Cardiac muscle cell (in vitro differentiated cells and primary cell): ENCODE measurements around the gene GGCT. TPM values are rescaled to one million over a fixed set of nuclear protein-coding genes. Genes with fewer than 3 reads are reported as not detected.

Experiments used
- DNase-seq, 2 donors: peaks; one replicate each; pipeline versions ENCODE4 v3.0.0 to v3.0.0-alpha.2; 2010 to 2017; ENCODE audit warnings: low read depth in 1 of 2, low spot score in 1 of 2
- H3K27ac ChIP-seq: fragments of 200-600 bp; sonication (generic); 2 replicates; pipeline ENCODE4 v1.5.1; 2016
- H3K27me3 ChIP-seq: fragments of 200-600 bp; sonication (generic); 2 replicates; pipeline ENCODE4 v1.6.0; 2016; ENCODE audit warnings: control low read depth
- H3K36me3 ChIP-seq: fragments of 200-600 bp; sonication (generic); 2 replicates; pipeline ENCODE4 v1.5.1; 2016; ENCODE audit warnings: control low read depth
- H3K4me1 ChIP-seq: fragments of 200-600 bp; sonication (generic); 2 replicates; pipeline ENCODE4 v1.8.1; 2017; ENCODE audit warnings: low read depth, mild to moderate bottlenecking, mixed run types
- H3K4me3 ChIP-seq: fragments of 200-600 bp; sonication (generic); 2 replicates; pipeline ENCODE4 v1.5.1; 2016; ENCODE audit warnings: mild to moderate bottlenecking
- H3K9me3 ChIP-seq: fragments of 200-600 bp; sonication (generic); 2 replicates; pipeline ENCODE4 v1.5.1; 2017; ENCODE audit warnings: low read depth, mild to moderate bottlenecking, control low read depth
- polyA plus RNA-seq: library from polyadenylated mRNA; unstranded; fragments of >200 nt; fragmentation: Nextera tagmentation; extraction: Ambion mirVana; gene quantifications from 2 replicates; pipeline ENCODE4 v1.2.1, GENCODE V29; 2016
- total RNA-seq: library from RNA; depleted of rRNA; stranded (reverse); fragments of >200 nt; gene quantifications from 2 replicates; pipeline ENCODE4 v1.2.3, GENCODE V29; 2016
- TF ChIP-seq, protein P1 (sequence below): IDR thresholded peaks from 2 replicates; pipeline ENCODE4 v1.5.1; 2012; ENCODE audit warnings: low read depth, mild to moderate bottlenecking, low read length

The GGCT gene
- total and polyA plus RNA-seq, 2 experiments from 2014 or later = 49.8 to 81.2 TPM

DNA sequence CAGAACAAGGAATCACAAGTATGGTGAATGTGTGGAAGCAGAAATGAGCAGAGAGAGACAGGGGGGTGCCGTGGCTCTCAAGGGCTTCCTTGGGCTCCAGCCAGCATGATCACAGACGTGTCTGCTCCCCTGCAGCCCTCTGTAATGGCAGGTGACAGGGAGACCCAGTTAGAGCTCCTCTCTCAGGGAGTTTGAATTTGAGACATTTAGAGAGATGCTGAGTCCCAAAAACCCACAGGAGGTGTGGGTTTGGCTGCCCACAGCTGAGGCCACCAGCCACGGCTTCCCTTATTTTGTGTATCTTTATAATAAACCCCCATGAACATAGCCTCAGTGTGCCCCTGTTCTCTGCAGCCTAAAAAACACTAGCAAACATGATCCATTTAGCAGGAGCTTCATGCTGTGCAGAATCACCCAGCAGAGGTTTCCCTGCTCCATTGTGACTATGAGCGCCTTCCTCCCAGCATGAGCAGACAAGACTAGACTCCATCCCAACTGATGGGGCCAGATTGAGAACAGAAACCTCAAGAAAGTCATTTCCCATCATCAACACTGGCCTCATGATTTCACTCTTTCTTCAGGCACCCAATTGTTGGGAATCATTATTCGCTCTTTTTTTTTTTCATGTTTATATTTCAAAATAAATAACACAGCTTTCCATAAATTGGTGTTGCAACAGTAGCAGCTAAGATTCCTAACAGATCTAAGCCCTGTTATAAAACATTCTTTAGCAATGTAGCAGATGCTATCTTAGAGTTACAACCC lies 39.4 kb downstream of the GGCT start:
- Histone ChIP-seq H3K4me3 (no peak overlapping the region), H3K4me1 (peaks cover 47% of the 10 kb centered on the region), H3K27me3 (no peaks in the 10 kb centered on the region), H3K9me3 (no peaks in the 10 kb centered on the region), H3K27ac (no peak overlapping the region), H3K36me3 (no peaks in the 10 kb centered on the region)
- DNase-seq = peak in 1 of 2 donors; percentile 49
- TF ChIP-seq, protein P1, sequence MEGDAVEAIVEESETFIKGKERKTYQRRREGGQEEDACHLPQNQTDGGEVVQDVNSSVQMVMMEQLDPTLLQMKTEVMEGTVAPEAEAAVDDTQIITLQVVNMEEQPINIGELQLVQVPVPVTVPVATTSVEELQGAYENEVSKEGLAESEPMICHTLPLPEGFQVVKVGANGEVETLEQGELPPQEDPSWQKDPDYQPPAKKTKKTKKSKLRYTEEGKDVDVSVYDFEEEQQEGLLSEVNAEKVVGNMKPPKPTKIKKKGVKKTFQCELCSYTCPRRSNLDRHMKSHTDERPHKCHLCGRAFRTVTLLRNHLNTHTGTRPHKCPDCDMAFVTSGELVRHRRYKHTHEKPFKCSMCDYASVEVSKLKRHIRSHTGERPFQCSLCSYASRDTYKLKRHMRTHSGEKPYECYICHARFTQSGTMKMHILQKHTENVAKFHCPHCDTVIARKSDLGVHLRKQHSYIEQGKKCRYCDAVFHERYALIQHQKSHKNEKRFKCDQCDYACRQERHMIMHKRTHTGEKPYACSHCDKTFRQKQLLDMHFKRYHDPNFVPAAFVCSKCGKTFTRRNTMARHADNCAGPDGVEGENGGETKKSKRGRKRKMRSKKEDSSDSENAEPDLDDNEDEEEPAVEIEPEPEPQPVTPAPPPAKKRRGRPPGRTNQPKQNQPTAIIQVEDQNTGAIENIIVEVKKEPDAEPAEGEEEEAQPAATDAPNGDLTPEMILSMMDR = no peak

DNA sequence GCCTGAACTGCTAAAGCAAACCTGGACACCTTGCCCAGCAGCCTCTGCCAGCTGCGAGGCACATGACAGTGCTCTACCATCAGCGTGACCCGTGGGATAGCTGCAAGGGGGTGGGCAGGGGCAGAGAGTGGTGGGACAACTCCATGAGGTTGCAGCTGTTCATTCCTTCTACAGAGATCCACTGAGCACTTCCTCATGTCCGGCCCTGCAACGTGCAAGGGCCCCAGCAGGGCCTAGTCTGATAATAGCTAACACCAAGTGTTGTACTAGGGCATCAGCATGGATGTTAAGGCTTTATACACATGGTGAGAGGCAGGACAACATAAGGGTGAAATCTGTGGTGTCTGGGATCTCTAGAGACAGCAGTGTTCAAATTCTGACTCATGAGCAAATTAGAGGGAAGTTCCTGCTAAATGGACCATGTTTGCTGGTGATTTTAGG lies 40.4 kb downstream of the GGCT start:
- H3K36me3 ChIP-seq = no peaks in the 10 kb centered on the region
- TF ChIP-seq, protein P1 = no peak
- H3K27me3 ChIP-seq = no peaks in the 10 kb centered on the region
- no peak overlapping the region for H3K4me3 ChIP-seq
- H3K4me1 ChIP-seq = peaks cover 37% of the 10 kb centered on the region
- H3K9me3 ChIP-seq = no peaks in the 10 kb centered on the region
- H3K27ac ChIP-seq = no peak overlapping the region
- DNase-seq = no peak

DNA sequence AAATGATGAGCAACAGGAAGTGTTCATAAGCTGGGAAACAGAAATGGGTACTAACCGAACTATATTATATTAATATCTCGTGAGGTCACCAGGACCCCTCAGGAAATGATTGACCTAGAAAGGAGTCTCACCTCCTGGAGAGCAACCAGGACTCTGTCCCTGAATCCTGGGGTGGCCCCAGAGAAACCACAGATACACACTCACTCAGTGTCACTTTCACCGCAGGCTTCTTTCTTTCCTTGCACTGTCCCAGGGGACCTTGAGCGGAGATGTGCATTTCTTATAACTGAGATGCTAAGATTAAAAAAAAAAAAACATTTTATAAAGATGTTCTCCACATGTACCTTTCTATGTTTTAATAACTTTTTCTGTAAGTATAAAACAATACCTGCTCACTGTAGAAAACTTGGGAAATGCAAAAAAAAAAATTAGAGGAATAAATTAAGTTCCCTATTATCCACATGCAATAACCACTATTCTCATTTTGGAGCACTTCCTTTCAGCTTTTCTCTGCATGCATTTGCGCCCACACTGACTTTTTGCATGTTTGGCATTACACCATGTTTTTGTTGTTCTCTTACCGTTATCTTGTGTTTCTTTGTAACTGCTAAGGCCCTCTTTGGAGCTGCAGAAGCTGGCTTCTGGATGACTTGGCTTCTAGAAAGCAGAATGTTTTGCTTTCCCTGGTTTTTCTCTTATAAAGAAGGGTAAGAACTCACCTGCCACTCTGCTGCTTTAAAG lies 41.1 kb downstream of the GGCT start:
- TF ChIP-seq, protein P1 = no peak
- Histone ChIP-seq H3K4me3 (no peak overlapping the region), H3K9me3 (no peaks in the 10 kb centered on the region), H3K27me3 (no peaks in the 10 kb centered on the region), H3K4me1 (peaks cover 31% of the 10 kb centered on the region), H3K27ac (no peak overlapping the region), H3K36me3 (no peaks in the 10 kb centered on the region)
- DNase-seq = peak in 1 of 2 donors; percentile 64

DNA sequence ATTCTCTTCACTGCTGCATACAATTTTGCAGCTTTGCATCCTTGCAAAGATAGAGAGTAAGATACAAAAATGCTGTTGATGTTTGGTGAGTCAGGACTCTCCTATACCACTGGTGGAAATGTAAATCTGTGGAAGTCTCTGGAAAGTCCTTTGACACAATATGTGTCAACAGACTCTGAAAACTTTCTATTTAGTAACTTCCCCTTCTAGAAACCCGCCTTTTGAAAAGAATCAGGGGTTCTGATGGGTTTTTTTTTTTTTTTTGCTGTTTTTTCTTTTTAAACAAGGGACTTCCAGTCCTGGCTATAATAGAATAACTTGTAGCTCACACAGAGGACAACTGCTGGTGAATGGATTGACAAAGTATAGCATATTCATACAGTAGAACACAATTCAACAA lies 42.5 kb downstream of the GGCT start:
- TF ChIP-seq, protein P1 = no peak
- DNase-seq = no peak

DNA sequence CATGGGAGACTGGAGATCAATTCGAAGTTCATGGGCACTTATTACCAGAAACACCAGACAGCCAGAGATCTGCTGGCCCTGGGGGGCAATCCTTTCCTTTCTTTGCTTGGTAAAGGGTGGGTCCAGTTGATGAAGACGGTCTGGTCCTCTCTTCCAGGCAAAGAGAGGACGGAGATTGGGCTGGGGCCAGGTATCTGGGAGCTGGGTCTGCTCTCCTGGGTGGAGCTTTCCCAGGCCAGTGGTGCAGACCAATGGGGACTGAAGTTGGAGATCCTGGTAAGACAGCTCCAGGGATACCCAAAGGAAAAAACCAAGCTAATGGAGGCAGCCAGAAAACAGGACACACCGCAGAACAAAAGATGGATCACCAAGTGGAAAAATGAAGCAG lies 44.4 kb downstream of the GGCT start:
- Histone ChIP-seq H3K27ac (no peak overlapping the region), H3K4me3 (no peak overlapping the region), H3K36me3 (peaks cover 10% of the 10 kb centered on the region), H3K27me3 (no peaks in the 10 kb centered on the region), H3K4me1 (peaks cover 13% of the 10 kb centered on the region), H3K9me3 (no peaks in the 10 kb centered on the region)
- peak in 1 of 2 donors; percentile 44 for DNase-seq
- TF ChIP-seq, protein P1 = no peak

More for the DNA sequence above, 42.5 kb downstream of the GGCT start:
- H3K4me1 ChIP-seq = peaks cover 26% of the 10 kb centered on the region
- no peak overlapping the region for H3K27ac ChIP-seq
- no peak overlapping the region for H3K4me3 ChIP-seq
- no peaks in the 10 kb centered on the region for H3K36me3 ChIP-seq
- H3K27me3 ChIP-seq = no peaks in the 10 kb centered on the region
- no peaks in the 10 kb centered on the region for H3K9me3 ChIP-seq
